ENCODE measurements around the gene FARS2.

DNA sequence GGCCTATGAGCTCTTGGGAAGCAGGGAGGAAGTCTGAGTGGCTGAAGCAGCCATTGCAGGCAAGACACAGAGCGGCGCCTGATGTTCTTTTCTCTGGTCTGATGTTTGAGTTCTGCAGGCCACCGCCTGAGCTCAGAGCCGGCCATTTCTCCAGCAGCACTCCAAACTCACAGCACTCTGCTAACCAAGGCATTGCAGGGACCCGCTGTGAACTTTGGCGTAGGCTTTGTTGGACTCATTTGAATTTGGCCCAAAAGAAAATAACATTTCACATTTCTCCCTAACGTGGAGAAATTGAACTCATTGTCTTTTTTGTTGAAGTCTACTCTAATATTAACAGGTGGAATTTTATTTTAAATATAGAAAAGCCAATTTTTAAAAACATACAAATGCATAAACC lies 336.1 kb downstream of the FARS2 start:
- TF ChIP-seq, protein P1, sequence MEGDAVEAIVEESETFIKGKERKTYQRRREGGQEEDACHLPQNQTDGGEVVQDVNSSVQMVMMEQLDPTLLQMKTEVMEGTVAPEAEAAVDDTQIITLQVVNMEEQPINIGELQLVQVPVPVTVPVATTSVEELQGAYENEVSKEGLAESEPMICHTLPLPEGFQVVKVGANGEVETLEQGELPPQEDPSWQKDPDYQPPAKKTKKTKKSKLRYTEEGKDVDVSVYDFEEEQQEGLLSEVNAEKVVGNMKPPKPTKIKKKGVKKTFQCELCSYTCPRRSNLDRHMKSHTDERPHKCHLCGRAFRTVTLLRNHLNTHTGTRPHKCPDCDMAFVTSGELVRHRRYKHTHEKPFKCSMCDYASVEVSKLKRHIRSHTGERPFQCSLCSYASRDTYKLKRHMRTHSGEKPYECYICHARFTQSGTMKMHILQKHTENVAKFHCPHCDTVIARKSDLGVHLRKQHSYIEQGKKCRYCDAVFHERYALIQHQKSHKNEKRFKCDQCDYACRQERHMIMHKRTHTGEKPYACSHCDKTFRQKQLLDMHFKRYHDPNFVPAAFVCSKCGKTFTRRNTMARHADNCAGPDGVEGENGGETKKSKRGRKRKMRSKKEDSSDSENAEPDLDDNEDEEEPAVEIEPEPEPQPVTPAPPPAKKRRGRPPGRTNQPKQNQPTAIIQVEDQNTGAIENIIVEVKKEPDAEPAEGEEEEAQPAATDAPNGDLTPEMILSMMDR (IDR thresholded peaks at IDR 0.05; ENCODE audit: extremely low read depth in 1 of 2, insufficient read depth in 1 of 2, low read depth in 1 of 2, low read length in 2 of 2): no peak
- no peak for TF ChIP-seq EZH2 (IDR thresholded peaks at IDR 0.05; ENCODE audit: borderline replicate concordance, low read depth, low read length, severe bottlenecking)
- TF ChIP-seq POLR2A (IDR thresholded peaks at IDR 0.05; ENCODE audit: low read depth, low read length): no peak
- no peak for TF ChIP-seq POLR2AphosphoS5 (IDR thresholded peaks at IDR 0.05; ENCODE audit: insufficient read depth, low read depth, low read length)
- TF ChIP-seq JUN (IDR thresholded peaks at IDR 0.05; ENCODE audit: borderline replicate concordance, insufficient read depth, insufficient read length, low read depth): no peak
- TF ChIP-seq, protein P2, sequence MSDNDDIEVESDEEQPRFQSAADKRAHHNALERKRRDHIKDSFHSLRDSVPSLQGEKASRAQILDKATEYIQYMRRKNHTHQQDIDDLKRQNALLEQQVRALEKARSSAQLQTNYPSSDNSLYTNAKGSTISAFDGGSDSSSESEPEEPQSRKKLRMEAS (IDR thresholded peaks at IDR 0.05; ENCODE audit: insufficient read depth, insufficient read length): no peak
- no peak for TF ChIP-seq MYC (IDR thresholded peaks at IDR 0.05; ENCODE audit: low read depth, low read length)
